ENCODE measurements around the gene TENT4B.

The TENT4B gene

GRCh38 chr16:50255538-50255937, 102.4 kb downstream of the TENT4B start:
- DNase-seq (ENCODE audit: low read depth, low spot score) = no peak

GRCh38 chr16:50256604-50257003, 103.5 kb downstream of the TENT4B start:
- no peak for DNase-seq (ENCODE audit: low read depth, low spot score)

GRCh38 chr16:50257876-50258275, 104.8 kb downstream of the TENT4B start:
- no peak for DNase-seq (ENCODE audit: low read depth, low spot score)

GRCh38 chr16:50259334-50260205, 106.5 kb downstream of the TENT4B start:
- DNase-seq (ENCODE audit: low read depth, low spot score) = no peak

- no peak for DNase-seq (ENCODE audit: low read depth, low spot score)
These were observed 107.4 kb downstream of the TENT4B start for GRCh38 chr16:50260206-50261159.

GRCh38 chr16:50261160-50261706, 108.1 kb downstream of the TENT4B start:
- DNase-seq (ENCODE audit: low read depth, low spot score) = no peak

- no peak for DNase-seq (ENCODE audit: low read depth, low spot score)
These were observed 108.7 kb downstream of the TENT4B start for GRCh38 chr16:50261707-50262235.

GRCh38 chr16:50263060-50263909, 110.2 kb downstream of the TENT4B start:
- no peak for DNase-seq (ENCODE audit: low read depth, low spot score)

GRCh38 chr16:50263940-50264929, 111.1 kb downstream of the TENT4B start:
- DNase-seq (ENCODE audit: low read depth, low spot score) = no peak

GRCh38 chr16:50265260-50265659, 112.2 kb downstream of the TENT4B start:
- DNase-seq (ENCODE audit: low read depth, low spot score) = no peak

- DNase-seq (ENCODE audit: low read depth, low spot score) = no peak
These were observed 112.7 kb downstream of the TENT4B start for GRCh38 chr16:50265716-50266336.

- no peak for DNase-seq (ENCODE audit: low read depth, low spot score)
These were observed 113.4 kb downstream of the TENT4B start, which contains the start of gene ADCY7 for GRCh38 chr16:50266337-50267091. Gene ADCY7, plus strand, starts transcription at chr16:50266551. Its CDS starts 21,629 bp downstream, at chr16:50288180.

- DNase-seq (ENCODE audit: low read depth, low spot score) = no peak
These were observed 114.1 kb downstream of the TENT4B start for GRCh38 chr16:50267151-50267631.

GRCh38 chr16:50267651-50268050, 114.5 kb downstream of the TENT4B start:
- no peak for DNase-seq (ENCODE audit: low read depth, low spot score)

- DNase-seq (ENCODE audit: low read depth, low spot score) = no peak
These were observed 115.2 kb downstream of the TENT4B start for GRCh38 chr16:50268352-50268751.

- DNase-seq (ENCODE audit: low read depth, low spot score) = no peak
These were observed 116.1 kb downstream of the TENT4B start for GRCh38 chr16:50269061-50269705.

GRCh38 chr16:50269769-50270509, 116.8 kb downstream of the TENT4B start:
- no peak for DNase-seq (ENCODE audit: low read depth, low spot score)

Data from iPS DF 19.7 (cell line).